ENCODE results near the gene UBR3. TPM values are rescaled to one million over a fixed set of nuclear protein-coding genes. Genes with fewer than 3 reads are reported as not detected.

The UBR3 gene
- total RNA-seq, 1 donor from 2014 or later: 30.9 TPM

DNA sequence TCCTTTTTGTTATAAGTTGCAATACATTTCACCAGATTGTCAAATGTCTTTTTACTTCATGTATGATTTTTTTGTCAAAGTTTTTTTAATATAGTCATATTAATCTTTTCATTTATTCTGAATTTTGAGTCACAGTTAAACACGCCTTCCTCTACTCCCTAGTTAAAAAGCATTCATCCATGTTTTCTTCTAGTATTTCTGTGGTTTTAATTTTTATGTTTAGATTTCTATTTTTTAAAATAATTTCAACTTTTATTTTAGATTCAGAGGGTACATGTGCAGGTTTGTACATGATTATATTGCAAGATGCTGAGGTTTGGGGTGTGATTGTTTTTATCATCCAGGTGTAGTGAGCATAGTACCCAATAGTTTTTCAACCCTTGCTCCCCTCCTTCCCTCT is 204.0 kb downstream of the UBR3 start:
- H3K9me3 Mint-ChIP-seq (ENCODE audit: low read depth): peaks cover 4% of the 10 kb centered on the region
- no peaks in the 10 kb centered on the region for H3K27me3 Mint-ChIP-seq (ENCODE audit: low read depth)
- TF ChIP-seq, protein P1, sequence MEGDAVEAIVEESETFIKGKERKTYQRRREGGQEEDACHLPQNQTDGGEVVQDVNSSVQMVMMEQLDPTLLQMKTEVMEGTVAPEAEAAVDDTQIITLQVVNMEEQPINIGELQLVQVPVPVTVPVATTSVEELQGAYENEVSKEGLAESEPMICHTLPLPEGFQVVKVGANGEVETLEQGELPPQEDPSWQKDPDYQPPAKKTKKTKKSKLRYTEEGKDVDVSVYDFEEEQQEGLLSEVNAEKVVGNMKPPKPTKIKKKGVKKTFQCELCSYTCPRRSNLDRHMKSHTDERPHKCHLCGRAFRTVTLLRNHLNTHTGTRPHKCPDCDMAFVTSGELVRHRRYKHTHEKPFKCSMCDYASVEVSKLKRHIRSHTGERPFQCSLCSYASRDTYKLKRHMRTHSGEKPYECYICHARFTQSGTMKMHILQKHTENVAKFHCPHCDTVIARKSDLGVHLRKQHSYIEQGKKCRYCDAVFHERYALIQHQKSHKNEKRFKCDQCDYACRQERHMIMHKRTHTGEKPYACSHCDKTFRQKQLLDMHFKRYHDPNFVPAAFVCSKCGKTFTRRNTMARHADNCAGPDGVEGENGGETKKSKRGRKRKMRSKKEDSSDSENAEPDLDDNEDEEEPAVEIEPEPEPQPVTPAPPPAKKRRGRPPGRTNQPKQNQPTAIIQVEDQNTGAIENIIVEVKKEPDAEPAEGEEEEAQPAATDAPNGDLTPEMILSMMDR (IDR thresholded peaks at IDR 0.05): no peak
- H3K27ac Mint-ChIP-seq (ENCODE audit: unreplicated experiment): no peak overlapping the region
- no peaks in the 10 kb centered on the region for H3K4me1 Mint-ChIP-seq (ENCODE audit: low read depth)
- H3K4me3 Mint-ChIP-seq (ENCODE audit: unreplicated experiment): no peak overlapping the region
- no peak for DNase-seq (ENCODE audit: low spot score)
- peaks cover 22% of the 10 kb centered on the region for H3K36me3 Mint-ChIP-seq (ENCODE audit: low read depth)

- no peak for DNase-seq (ENCODE audit: low spot score)
- no peak overlapping the region for H3K27ac Mint-ChIP-seq (ENCODE audit: unreplicated experiment)
- peaks cover 4% of the 10 kb centered on the region for H3K9me3 Mint-ChIP-seq (ENCODE audit: low read depth)
- H3K4me1 Mint-ChIP-seq (ENCODE audit: low read depth): no peaks in the 10 kb centered on the region
- peaks cover 22% of the 10 kb centered on the region for H3K36me3 Mint-ChIP-seq (ENCODE audit: low read depth)
- H3K27me3 Mint-ChIP-seq (ENCODE audit: low read depth): no peaks in the 10 kb centered on the region
- TF ChIP-seq, protein P1 (IDR thresholded peaks at IDR 0.05): no peak
- no peak overlapping the region for H3K4me3 Mint-ChIP-seq (ENCODE audit: unreplicated experiment)
Observed at GRCh38 chr2:170034596-170034995, 207.3 kb downstream of the UBR3 start.

DNA sequence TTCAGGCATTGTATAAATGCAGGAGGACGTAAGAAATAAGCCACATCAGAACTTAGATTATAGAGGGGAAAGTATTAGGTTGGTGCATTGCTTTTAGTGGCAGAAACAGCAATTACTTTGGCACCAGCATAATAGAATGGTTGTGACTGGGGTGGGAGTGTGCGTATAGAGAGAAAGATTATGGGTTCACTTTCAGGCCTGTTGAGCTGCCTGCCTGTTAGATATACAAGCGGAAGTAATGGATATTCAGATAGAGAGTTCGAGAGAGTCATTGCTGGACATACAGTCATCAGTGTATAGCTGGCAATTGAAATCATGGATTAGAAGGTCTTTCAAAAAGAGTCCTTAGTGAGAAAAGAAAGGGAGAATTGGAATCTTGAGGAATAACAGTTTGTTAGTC is 211.5 kb downstream of the UBR3 start:
- peaks cover 5% of the 10 kb centered on the region for H3K36me3 Mint-ChIP-seq (ENCODE audit: low read depth)
- no peaks in the 10 kb centered on the region for H3K27me3 Mint-ChIP-seq (ENCODE audit: low read depth)
- no peak for DNase-seq (ENCODE audit: low spot score)
- H3K4me3 Mint-ChIP-seq (ENCODE audit: unreplicated experiment): no peak overlapping the region
- no peaks in the 10 kb centered on the region for H3K9me3 Mint-ChIP-seq (ENCODE audit: low read depth)
- TF ChIP-seq, protein P1 (IDR thresholded peaks at IDR 0.05): no peak
- H3K27ac Mint-ChIP-seq (ENCODE audit: unreplicated experiment): no peak overlapping the region
- no peaks in the 10 kb centered on the region for H3K4me1 Mint-ChIP-seq (ENCODE audit: low read depth)

DNA sequence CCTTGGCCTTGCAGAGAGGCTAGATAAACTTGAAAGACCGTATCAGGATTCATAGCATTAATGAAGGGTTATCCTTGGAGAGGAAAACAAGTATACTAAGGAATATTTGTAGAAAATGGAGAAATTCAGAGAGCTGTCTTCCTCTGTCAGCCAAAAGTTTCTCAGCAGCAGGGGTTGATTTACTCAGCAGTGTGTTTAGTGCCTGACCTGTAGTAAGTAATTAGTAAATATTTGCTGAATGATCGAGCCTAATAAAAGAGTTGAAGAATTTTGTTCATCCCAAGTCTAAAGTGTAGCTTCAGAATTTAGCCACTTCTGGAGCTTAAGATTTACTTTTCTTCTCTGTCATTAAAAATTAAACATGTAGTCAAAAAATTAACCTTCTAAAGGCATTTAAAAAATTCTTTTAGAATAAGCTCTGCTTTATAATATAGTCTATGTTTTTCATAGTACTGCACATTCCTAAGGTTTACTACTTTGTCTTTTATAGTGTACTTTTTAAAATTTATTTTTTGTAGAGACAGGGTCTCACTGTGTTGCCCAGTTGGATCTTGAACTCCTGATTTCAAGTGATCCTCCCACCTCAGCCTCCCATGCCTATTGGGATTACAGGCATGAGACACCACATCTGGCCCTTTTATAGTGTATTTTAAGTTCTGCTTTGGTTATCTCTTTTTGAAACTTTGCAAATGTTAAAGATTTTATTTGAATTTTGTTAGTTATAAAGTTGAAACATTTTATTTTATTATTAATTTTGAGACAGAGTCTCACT is 212.3 kb downstream of the UBR3 start:
- Mint-ChIP-seq H3K4me1 (ENCODE audit: low read depth) (no peaks in the 10 kb centered on the region), H3K36me3 (ENCODE audit: low read depth) (peaks cover 2% of the 10 kb centered on the region), H3K27me3 (ENCODE audit: low read depth) (no peaks in the 10 kb centered on the region), H3K27ac (ENCODE audit: unreplicated experiment) (no peak overlapping the region), H3K4me3 (ENCODE audit: unreplicated experiment) (no peak overlapping the region), H3K9me3 (ENCODE audit: low read depth) (no peaks in the 10 kb centered on the region)
- TF ChIP-seq, protein P1 (IDR thresholded peaks at IDR 0.05): no peak
- DNase-seq (ENCODE audit: low spot score): no peak

DNA sequence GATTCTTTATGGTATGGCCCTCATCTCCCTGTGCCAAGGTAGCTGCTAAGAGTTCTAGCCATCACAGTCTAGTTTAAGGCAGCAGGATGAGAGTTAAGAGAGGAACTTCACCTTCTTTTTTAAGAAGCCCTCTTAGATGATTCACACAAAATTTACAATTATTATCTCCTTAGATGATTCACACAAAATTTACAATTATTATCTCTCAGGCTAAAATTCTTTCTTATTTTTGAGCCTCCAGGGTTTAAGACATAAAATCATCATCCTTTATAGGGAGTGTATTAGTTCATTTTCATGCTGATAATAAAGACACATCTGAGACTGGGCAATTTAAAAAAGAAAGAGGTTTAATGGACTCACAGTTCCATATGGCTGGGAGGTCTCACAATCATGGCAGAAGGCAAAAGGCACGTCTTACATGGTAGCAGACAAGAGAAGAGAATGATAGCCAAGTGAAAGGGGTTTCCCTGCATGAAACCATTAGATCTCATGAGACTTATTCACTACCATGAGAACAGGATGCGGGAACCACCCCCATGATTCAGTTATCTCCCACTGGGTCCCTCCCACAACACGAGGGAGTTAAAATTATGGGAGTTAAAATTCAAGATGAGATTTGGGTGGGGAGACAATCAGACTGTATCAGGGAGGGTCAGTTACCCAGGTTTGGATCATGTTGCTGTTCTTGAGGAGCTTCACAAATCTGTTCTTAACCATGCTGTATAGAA is 217.7 kb downstream of the UBR3 start:
- DNase-seq (ENCODE audit: low spot score): no peak
- H3K36me3 Mint-ChIP-seq (ENCODE audit: low read depth): peaks cover 2% of the 10 kb centered on the region
- H3K9me3 Mint-ChIP-seq (ENCODE audit: low read depth): no peaks in the 10 kb centered on the region
- no peak overlapping the region for H3K27ac Mint-ChIP-seq (ENCODE audit: unreplicated experiment)
- no peaks in the 10 kb centered on the region for H3K4me1 Mint-ChIP-seq (ENCODE audit: low read depth)
- H3K4me3 Mint-ChIP-seq (ENCODE audit: unreplicated experiment): no peak overlapping the region
- no peaks in the 10 kb centered on the region for H3K27me3 Mint-ChIP-seq (ENCODE audit: low read depth)
- TF ChIP-seq, protein P1 (IDR thresholded peaks at IDR 0.05): no peak

All from chondrocyte (in vitro differentiated cells).